GM18502 (cell line): ENCODE data around the gene ARHGEF26.

ENCODE experiments used
- ATAC-seq: cut with Tn5 transposase; IDR thresholded peaks from one replicate; pipeline ENCODE4 v1.9.1; 2021; ENCODE audit warnings: mild to moderate bottlenecking; ENCODE audit not compliant: unreplicated experiment, poor library complexity

Gene ARHGEF26

DNA sequence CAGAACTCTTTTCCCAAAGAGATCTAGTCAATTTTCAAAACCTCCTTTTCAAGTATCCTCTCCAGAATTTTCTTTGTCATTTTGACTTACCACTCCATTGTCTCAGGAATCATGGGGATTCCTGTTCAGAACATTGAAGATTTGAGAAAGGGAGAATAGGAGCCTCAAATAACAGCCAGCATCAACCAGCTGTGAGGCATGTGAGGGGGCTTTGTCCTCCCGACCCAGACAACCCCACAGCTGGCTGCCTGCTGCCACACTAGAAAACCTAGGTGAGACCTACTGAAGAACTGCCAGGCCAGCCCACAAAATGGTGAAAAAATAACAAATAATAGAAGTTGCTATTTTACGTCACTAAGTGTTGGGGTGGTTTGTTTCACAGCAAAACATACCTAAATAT lies 5.9 kb upstream of the ARHGEF26 start:
- ATAC-seq = no peak

DNA sequence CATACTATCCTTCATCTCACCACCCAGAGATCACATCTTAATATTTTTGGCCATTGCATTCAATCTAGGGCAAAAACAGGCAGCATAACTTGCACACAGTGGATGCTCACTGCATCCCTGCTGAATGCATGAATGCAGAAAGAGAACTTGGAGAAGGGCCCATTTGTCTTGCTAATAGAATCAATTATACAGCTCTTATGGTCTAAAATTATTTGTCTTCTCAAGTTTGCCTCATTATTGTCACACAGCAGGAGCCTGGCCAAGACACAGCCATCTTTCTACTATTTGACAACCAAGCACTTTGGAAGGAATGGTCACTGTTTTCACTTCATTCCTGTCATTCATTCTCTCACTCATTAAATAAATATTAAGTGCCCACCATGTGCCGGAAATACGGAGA lies 1.2 kb upstream of the ARHGEF26 start:
- ATAC-seq = no peak

DNA sequence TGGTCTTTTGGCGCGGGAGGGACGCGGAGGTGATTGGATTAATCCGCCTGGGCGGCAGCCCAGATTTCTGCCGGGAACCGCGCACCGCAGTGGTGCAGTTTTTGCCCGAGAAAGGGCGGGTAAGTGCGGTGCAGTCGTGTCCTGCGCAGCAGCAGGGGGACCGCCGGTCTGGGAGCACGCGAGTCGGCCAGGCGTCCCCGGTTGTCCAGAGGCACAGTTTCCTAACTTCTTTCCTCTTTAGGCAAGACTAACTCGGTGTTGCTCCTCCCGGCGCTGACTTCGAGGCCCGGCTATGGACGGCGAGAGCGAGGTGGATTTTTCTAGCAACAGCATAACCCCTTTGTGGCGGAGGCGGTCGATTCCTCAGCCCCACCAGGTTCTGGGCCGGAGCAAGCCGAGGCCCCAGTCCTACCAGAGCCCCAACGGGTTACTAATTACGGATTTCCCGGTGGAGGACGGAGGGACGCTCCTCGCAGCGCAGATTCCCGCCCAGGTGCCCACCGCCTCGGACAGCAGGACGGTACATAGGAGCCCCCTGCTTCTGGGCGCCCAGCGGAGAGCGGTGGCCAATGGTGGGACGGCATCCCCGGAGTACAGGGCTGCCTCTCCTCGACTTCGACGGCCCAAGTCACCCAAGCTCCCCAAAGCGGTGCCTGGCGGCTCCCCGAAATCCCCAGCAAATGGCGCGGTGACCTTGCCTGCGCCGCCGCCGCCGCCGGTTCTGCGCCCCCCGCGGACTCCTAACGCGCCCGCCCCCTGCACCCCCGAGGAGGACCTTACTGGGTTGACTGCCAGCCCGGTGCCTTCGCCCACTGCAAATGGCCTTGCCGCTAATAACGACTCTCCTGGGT lies 736 bp downstream of the ARHGEF26 start:
- ATAC-seq = peak; percentile 55

- ATAC-seq = no peak
These were observed 1.3 kb downstream of the ARHGEF26 start for GRCh38 chr3:154122552-154122911.

DNA sequence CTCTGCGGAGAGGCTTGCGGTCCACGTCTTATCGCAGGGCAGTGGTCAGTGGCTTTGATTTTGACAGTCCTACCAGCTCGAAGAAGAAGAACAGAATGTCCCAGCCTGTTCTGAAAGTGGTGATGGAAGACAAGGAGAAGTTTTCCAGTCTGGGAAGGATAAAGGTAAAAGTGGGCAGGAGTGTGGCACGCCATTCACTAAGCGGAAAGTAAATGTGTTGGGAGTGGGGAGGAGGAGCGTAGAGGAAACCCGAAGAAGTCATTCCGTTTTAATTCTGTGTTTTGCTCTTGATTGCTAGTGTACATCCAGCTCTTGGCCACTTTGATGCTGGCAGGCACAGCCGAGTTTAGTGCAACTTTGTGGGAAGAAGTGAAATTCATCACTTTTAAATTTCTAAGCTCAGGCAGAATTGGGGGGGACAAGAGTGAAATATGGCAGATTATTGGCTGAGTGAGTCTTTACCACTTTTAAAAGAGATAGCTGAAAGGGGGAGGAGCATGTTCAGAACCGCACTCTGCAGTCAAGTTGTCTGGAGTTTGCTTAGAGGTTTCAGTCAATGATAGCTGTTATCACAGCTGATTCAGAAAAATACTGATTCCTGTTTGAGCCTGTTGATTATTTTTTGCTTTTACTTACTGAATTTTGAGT lies 1.8 kb downstream of the ARHGEF26 start:
- no peak for ATAC-seq

- no peak for ATAC-seq
These were observed 2.7 kb downstream of the ARHGEF26 start for GRCh38 chr3:154123906-154124305.

- ATAC-seq = no peak
These were observed 4.3 kb downstream of the ARHGEF26 start for GRCh38 chr3:154125378-154126030.

- ATAC-seq = no peak
These were observed 5.5 kb downstream of the ARHGEF26 start for GRCh38 chr3:154126651-154127050.

DNA sequence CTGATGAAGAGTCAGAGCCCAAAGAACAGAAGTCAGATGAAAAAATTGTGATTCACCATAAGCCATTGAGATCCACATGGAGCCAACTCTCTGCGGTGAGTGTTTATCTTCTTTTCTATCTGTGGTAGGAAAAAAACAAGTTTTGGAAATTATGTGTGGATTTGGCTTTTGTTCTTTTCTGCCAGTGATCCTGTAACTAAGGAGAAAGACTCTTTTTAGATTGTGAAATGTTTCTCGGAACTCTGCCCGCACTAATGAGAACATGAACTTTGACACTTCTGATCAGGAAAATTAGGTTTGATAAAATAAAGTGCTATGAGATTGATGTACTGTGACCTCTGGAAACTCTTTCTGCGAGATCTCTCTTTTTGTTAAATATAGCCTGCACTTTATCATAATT lies 8.4 kb downstream of the ARHGEF26 start:
- no peak for ATAC-seq

GRCh38 chr3:154130540-154130939 lies 9.3 kb downstream of the ARHGEF26 start:
- ATAC-seq = no peak

DNA sequence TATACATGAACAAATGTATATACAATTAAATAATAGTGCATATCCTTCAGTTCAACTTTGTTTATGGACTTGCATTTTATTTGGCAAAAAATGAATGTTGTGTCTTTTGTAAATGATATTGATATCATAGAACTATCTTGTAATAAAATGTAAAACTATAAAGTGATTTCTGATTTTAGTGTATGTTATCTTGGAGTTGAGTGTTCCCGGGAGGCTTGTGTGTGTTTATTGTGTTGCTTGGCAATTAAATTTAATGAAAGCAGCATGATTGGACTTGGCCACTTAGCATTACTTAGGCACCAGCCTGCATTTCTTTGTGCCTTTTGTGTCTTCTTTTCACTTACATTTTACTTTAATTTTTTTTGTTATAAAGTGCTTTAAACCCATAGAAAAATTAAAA lies 10.6 kb downstream of the ARHGEF26 start:
- no peak for ATAC-seq

- peak; percentile 94 for ATAC-seq
These were observed 11.7 kb downstream of the ARHGEF26 start for GRCh38 chr3:154132777-154133375.

DNA sequence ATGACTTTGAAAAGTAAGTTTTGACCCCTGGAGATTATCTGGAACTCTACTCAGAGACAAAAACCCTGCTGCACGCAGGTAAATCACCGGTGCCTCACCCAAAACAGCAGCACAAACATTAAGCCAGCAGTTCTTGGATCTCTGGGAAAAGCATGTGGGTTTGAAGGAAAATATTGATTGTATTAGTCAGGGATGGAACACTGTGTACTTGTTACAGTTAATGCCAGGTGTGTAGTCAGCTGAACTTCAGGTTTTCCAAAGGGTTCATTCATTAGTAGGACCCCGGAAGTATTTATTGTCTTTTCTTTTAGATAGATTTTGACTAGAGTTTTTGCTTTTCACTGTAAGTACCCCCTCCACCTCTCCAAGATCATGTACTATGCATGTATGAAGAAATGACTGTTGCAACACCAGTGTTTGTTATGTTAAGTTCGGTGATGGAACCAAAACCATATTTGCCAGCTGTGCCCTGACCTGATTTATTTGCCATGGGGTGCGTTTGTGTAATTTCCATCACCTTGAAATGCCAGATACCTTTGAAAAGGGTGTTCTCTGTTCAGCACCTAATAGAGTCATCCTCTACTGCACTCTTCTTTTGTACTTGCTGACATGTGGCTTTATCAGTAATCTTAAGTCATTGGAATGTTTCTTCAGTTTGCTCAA lies 14.5 kb downstream of the ARHGEF26 start:
- ATAC-seq = no peak

DNA sequence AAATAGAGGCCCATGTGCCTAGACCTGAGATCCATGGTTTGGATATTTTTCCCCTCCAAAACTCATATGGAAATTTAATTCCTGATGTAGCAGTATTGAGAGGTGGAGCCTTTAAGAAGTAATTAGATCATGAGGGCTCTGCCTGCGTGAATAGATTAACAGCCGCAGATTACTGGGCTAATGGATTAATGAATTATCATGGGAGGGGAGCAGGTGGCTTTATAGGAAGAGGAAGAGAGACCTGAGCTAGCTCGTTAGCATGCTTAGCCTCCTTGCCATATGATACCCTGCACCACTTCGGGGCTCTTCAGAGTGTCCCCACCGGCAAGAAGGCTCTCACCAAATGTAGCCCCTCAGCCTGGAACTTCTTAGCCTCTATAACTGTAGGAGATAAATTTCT lies 15.8 kb downstream of the ARHGEF26 start:
- ATAC-seq = no peak

DNA sequence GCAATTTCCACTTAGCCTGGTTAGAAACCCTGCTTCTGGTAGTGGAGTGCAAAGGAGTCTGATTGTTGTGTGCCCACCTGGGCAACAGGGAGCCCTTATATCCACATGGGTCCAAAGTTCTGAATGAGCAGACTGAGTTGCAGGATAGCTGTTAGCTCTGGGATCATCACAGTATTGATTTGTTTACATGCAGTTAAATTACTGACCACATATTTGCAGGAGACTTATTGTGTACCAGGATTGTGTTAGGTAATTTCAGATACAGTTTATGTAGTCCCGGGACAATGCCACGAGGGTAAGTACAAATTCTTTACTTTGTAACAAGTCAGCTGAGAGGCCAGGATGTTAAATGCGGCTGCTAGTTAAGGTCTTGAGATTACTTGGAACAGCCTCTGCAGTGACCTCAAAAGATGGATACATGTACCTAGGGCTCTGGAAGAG lies 18.8 kb downstream of the ARHGEF26 start:
- no peak for ATAC-seq

DNA sequence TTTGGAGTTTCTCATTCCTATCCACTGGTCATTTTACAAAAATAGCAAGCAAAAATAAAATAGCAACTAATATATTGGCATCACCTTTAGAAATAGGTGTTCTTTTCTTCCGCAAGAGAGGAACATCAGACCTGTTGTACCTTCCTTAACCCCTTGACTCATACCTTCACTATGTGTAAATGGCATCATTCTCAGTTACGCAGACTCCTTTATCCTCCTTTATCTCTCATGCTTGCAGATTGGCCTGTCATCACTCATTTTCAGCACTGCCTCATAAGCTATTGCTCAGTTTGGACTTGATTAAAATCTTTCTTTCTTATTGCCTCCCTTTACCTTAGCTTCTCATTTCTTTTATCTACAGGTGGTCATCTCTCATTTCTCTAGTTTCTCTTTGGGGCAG lies 21.4 kb downstream of the ARHGEF26 start:
- ATAC-seq = no peak

DNA sequence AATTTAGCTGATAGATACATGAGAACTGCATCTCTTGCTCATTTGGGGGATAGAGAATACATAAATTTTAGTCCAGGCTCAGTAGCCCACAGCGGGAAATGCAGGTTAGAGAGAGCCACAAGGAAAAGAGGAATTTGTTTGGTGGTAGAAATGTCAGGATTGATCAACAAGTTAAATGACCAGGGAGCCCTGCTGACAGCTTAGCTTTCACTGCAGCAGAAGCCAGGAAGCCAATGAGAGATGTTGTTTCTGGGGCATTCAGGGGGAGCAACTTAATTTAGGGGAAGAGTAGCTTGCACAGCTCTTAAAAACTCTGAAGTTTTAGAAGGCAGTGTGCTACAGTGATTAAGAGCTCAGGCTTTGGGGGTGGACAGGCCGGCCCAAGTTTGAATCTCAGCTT lies 22.7 kb downstream of the ARHGEF26 start:
- ATAC-seq = no peak

DNA sequence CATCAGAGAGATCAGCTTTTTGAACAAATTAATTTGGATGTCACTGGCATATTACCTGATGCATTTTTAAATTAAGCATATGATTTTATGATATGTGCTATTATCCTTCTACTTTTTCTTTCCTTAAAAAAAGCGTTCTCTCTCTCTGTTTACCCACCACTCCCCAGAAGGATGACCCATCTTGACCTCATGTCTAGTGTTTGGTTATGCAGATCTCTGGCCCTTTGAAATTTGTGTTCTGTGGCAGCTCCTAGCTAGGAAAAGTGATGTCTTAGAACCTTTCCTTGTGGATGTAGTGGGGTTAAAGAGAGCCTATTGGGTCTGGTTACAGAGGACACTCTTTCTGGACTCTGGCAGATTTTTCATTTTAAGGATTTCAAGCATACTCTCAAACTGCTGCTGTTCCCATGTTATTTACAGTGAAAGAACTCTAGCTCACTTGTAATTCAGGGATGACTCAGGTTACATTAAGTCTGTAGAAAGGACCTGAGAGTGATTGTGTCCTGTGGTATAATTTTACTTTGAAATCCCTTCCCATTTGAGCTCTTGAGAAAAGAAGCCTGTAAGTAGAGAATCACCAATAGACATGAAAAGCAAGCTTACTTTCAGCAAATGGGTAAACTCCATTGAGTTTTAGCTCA lies 23.8 kb downstream of the ARHGEF26 start:
- ATAC-seq = no peak

- ATAC-seq = no peak
These were observed 27.4 kb downstream of the ARHGEF26 start for GRCh38 chr3:154148541-154148940.

DNA sequence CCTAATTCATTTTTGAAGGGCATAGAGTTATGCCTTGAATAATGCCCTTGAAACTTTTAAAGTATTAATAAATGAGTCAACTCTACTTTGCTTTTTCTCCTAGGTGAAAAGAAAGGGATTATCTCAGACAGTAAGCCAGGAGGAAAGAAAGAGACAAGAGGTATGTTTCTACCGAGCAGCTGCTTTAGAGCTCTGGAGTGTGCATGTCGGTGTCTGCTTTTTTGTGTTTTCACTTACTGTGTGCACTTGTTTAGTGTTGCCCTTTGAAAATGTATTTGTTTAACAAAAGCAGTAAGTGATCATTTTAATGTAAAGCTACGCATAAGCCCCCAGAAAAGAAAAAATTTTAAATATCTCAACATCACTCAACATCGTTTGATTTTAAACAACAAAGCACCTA lies 28.1 kb downstream of the ARHGEF26 start:
- ATAC-seq = no peak
